Ishikawa (cell line): Measurements from ENCODE around the gene NFIB.
A peak's percentile ranks its signal among the peaks of the same experiment; 100 is the strongest.

ENCODE experiments used
- CEBPB ChIP-seq: IDR thresholded peaks from 2 replicates; pipeline ENCODE4 v1.6.1; 2012
- CREB1 ChIP-seq: IDR thresholded peaks from 2 replicates; pipeline ENCODE4 v1.6.1; 2012; ENCODE audit warnings: low read depth
- EGR1 ChIP-seq: IDR thresholded peaks from 2 replicates; pipeline ENCODE4 v1.6.1; 2012
- EP300 ChIP-seq: IDR thresholded peaks from 2 replicates; pipeline ENCODE4 v1.6.1; 2012; ENCODE audit warnings: borderline replicate concordance
- FOXM1 ChIP-seq: IDR thresholded peaks from 2 replicates; pipeline ENCODE4 v1.6.1; 2012; ENCODE audit warnings: low read depth, borderline replicate concordance
- MAX ChIP-seq: IDR thresholded peaks from 2 replicates; pipeline ENCODE4 v1.6.1; 2012
- NFIC ChIP-seq: IDR thresholded peaks from 2 replicates; pipeline ENCODE4 v1.6.1; 2012
- RAD21 ChIP-seq: IDR thresholded peaks from 2 replicates; pipeline ENCODE4 v1.6.1; 2012; ENCODE audit warnings: low read depth
- REST ChIP-seq: IDR thresholded peaks from 2 replicates; pipeline ENCODE4 v1.6.1; 2012; ENCODE audit warnings: low read depth, mild to moderate bottlenecking
- TAF1 ChIP-seq: IDR thresholded peaks from 2 replicates; pipeline ENCODE4 v1.6.1; 2012; ENCODE audit warnings: low read depth, mild to moderate bottlenecking
- TCF12 ChIP-seq: IDR thresholded peaks from 2 replicates; pipeline ENCODE4 v1.6.1; 2012; ENCODE audit warnings: low read depth
- TEAD4 ChIP-seq: IDR thresholded peaks from 2 replicates; pipeline ENCODE4 v1.6.1; 2012
- USF1 ChIP-seq: IDR thresholded peaks from 2 replicates; pipeline ENCODE4 v1.6.1; 2012
- YY1 ChIP-seq: IDR thresholded peaks from 2 replicates; pipeline ENCODE4 v1.6.1; 2012; ENCODE audit warnings: low read depth
- ZBTB7A ChIP-seq: IDR thresholded peaks from 2 replicates; pipeline ENCODE4 v1.6.1; 2012; ENCODE audit warnings: low read depth

The NFIB gene

GRCh38 chr9:14097215-14097614 lies 216.7 kb downstream of the NFIB start:
- TF ChIP-seq FOXM1 (no peak), RAD21 (no peak), TCF12 (no peak), CEBPB (no peak), ZBTB7A (no peak), NFIC (no peak), REST (no peak), YY1 (no peak), CREB1 (no peak), MAX (no peak), TEAD4 (no peak), USF1 (no peak), EP300 (no peak), TAF1 (no peak), EGR1 (no peak)

- TF ChIP-seq EP300 (peak; percentile 77; the same call in 1 of the 2 replicates), TCF12 (peak; percentile 74; the same call in 1 of the 2 replicates), CEBPB (peak; percentile 43; the same call in 1 of the 2 replicates), TAF1 (0 out of 2 replicates have a peak, but pooled peaks have one; percentile 30), TEAD4 (peak; percentile 61), FOXM1 (peak; percentile 52; the same call in 1 of the 2 replicates), YY1 (no peak), NFIC (peak; percentile 87), REST (no peak)
Measured at GRCh38 chr9:14096258-14096922, 217.6 kb downstream of the NFIB start.

GRCh38 chr9:14095277-14095676 lies 218.7 kb downstream of the NFIB start:
- TF ChIP-seq CREB1 = no peak
- no peak for TF ChIP-seq REST
- no peak for TF ChIP-seq MAX

- TF ChIP-seq REST (no peak), TEAD4 (no peak), RAD21 (no peak), EGR1 (no peak), MAX (no peak), YY1 (no peak), CREB1 (no peak), CEBPB (no peak)
Measured at GRCh38 chr9:14094491-14094890, 219.4 kb downstream of the NFIB start.
